22Rv1 (cell line): ENCODE data around the gene SMTNL2.

Source experiments
- H3K27ac ChIP-seq: fragments of 450-650 bp; 2 replicates; pipeline ENCODE4 v1.5.1; 2017
- CTCF ChIP-seq: fragments of 450-650 bp; IDR thresholded peaks from 2 replicates; pipeline ENCODE4 v1.5.1; 2017; ENCODE audit warnings: mild to moderate bottlenecking
- ZFX ChIP-seq: fragments of 450-650 bp; IDR thresholded peaks from 2 replicates; pipeline ENCODE4 v1.6.1; 2017; ENCODE audit warnings: antibody characterized with exemption, borderline replicate concordance

The SMTNL2 gene

GRCh38 chr17:4542003-4542725 lies 42.2 kb upstream of the SMTNL2 start:
- TF ChIP-seq CTCF (no peak), ZFX (no peak)
- no peak overlapping the region for H3K27ac ChIP-seq

- TF ChIP-seq CTCF (no peak), ZFX (no peak)
- H3K27ac ChIP-seq, result no peak overlapping the region
Measured at GRCh38 chr17:4542726-4543191, 41.6 kb upstream of the SMTNL2 start.

GRCh38 chr17:4543557-4544026 lies 40.7 kb upstream of the SMTNL2 start:
- H3K27ac ChIP-seq, result no peak overlapping the region
- TF ChIP-seq ZFX (no peak), CTCF (no peak)

DNA sequence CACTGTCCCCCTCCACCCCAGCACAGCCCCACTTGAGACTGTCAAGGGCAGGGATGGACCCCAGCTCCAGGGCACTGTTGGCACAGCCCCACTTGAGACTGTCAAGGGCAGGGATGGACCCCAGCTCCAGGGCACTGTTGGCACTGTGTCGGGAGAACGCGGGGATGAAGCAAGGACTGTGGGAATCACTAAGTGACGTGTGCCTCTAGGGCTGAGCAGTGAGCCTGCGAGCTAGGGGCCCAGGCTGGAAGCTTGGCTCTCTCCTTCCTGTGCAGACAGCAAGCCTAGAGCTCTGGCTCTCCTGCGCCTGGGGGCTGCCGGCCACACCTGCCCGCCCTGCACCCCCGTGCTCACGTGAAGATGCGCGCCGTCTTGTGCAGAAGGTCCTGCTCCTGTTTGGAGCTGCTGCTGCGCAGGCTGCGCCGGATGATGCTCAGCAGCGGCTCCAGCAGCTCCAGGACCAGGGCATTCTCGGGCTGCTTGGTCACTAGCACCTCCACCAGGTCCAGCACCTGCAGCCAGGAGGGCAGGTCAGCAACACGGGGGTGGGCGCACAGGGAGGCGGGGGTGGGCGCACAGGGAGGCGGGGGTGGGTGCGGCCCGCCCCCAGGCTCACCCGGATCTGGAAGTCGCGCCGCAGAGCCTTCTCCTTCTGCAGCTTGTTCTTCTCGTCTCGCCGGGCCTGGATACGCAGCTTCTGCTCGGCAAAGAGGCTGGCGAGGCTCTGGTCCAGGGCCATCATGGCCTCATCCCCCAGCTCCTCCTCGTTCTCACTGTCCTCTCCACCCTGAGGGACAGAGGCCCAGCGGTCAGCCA lies 40.0 kb upstream of the SMTNL2 start:
- TF ChIP-seq CTCF (no peak), ZFX (no peak)
- no peak overlapping the region for H3K27ac ChIP-seq

DNA sequence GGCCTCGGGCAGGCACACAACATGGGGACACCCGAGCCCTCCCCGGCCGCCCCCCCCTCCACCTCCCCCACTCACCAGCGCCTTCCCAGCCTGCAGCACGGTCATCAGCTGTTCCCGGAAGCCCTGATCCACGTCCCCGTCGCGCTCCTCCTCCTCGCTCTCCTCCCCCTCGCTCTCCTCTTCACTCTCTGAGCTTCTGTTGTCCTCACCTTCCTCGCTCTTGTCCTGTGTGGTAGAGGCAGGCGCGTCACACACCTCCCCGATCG lies 39.4 kb upstream of the SMTNL2 start:
- H3K27ac ChIP-seq, result no peak overlapping the region
- TF ChIP-seq CTCF, result no peak
- TF ChIP-seq ZFX, result no peak

- H3K27ac ChIP-seq, result no peak overlapping the region
Measured at GRCh38 chr17:4545217-4545951, 38.9 kb upstream of the SMTNL2 start.

More at GRCh38 chr17:4545217-4545951, 38.9 kb upstream of the SMTNL2 start:
- TF ChIP-seq ZFX, result no peak
- no peak for TF ChIP-seq CTCF
